Fibroblast of villous mesenchyme (primary cell): ENCODE measurements around the gene SORCS2. TPM values are rescaled to one million over a fixed set of nuclear protein-coding genes. Genes with fewer than 3 reads are reported as not detected.

Experiments used
- DNase-seq: peaks from one replicate; pipeline ENCODE4 v3.0.0-alpha.2; 2010; ENCODE audit warnings: low read depth
- H3K4me3 ChIP-seq: 2 replicates; pipeline ENCODE4 v1.5.1; 2011; ENCODE audit warnings: low read depth, mild to moderate bottlenecking, low read length
- total RNA-seq: library from RNA; depleted of rRNA; stranded (reverse); fragments of >200 nt; gene quantifications from 2 replicates; pipeline ENCODE4 v1.2.3, GENCODE V29; 2012
- TF ChIP-seq, protein P1 (sequence below): IDR thresholded peaks from 2 replicates; pipeline ENCODE4 v1.5.1; 2012; ENCODE audit warnings: low read depth, mild to moderate bottlenecking, low read length; ENCODE audit not compliant: insufficient read depth

SORCS2 gene
- total RNA-seq, 1 donor: under 0.01 TPM

DNA sequence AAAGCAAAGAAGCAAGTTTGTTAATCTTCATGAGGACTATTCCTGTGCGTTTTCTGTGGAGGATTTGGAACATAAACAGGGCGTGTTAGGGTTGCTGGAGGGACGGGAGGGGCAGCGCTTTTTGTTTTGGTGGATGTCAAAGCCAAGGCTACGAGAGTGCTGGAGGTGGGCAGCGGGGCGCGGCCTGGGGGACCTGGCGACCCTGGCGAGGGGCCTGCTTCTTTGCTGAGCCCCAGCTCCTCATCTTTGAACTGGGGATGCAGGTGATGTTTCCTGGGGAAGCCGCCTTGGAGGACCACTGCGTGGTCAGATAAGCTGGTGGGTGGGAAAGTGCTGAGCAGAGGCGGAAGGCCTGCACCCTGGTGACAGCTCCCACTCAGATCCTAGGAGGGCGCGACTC is 55.2 kb downstream of the SORCS2 start:
- no peak for DNase-seq
- TF ChIP-seq, protein P1, sequence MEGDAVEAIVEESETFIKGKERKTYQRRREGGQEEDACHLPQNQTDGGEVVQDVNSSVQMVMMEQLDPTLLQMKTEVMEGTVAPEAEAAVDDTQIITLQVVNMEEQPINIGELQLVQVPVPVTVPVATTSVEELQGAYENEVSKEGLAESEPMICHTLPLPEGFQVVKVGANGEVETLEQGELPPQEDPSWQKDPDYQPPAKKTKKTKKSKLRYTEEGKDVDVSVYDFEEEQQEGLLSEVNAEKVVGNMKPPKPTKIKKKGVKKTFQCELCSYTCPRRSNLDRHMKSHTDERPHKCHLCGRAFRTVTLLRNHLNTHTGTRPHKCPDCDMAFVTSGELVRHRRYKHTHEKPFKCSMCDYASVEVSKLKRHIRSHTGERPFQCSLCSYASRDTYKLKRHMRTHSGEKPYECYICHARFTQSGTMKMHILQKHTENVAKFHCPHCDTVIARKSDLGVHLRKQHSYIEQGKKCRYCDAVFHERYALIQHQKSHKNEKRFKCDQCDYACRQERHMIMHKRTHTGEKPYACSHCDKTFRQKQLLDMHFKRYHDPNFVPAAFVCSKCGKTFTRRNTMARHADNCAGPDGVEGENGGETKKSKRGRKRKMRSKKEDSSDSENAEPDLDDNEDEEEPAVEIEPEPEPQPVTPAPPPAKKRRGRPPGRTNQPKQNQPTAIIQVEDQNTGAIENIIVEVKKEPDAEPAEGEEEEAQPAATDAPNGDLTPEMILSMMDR: no peak
- no peak overlapping the region for H3K4me3 ChIP-seq

DNA sequence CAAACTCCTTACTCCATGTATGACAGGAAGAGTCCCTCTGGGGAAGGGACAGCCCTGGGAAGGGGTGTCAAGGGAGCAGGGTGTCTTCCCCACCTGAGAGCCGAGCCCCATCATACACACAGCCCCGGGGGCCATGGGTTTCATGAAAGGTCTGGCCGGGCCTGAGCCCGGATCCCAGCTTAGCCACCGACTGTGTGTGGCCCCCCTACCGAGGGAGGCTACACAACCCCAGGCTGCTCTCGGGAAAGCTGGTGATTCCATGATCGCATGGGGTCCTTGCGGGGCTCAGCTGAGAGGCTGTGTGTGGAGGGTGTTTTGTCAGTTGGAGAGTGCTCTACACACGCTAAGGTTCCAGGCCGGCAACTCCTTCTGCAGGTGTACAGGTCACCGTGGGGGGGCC is 55.6 kb downstream of the SORCS2 start:
- no peak for DNase-seq
- H3K4me3 ChIP-seq: no peak overlapping the region
- TF ChIP-seq, protein P1: no peak

DNA sequence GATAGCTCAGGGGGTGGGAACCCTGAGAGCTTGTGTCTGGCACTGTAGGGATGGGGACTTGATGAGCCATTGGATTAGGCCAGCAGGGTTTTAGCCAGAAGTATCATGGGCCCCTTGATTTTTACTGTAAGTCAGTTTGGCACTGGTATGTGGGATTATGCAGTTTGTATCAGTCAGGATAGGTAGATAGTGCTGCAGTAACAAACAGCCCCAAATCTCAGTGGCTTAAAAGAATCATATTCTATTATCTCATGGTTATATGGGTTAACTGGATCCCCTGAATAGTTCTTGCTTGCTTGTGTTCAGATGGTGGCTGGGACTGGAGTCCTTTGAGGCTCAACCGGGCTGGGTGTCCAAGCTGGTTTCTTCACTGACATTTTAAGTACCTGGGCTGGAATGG is 56.5 kb downstream of the SORCS2 start:
- TF ChIP-seq, protein P1: no peak
- no peak overlapping the region for H3K4me3 ChIP-seq

DNA sequence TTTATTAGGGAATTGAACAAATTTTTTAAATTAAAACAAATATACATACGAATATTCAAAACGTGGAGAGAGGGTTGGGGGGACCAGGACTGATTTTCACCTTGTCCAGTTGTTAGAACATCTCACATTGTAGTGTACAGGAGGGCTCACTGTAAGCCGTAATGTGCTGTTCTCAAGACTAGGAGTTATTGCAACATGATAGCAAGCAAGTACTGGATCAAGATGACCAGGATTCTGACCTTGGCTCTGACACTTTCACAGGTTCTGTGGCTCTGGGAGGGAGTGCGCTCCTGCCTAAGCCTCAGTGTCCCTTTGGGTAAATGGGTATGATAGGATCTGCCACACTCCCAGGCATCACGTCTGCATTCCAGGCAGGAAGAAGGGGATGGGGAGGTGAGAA is 59.0 kb downstream of the SORCS2 start:
- no peak for DNase-seq
- H3K4me3 ChIP-seq: no peak overlapping the region
- TF ChIP-seq, protein P1: no peak

More for the DNA sequence above, 56.5 kb downstream of the SORCS2 start:
- no peak for DNase-seq

DNA sequence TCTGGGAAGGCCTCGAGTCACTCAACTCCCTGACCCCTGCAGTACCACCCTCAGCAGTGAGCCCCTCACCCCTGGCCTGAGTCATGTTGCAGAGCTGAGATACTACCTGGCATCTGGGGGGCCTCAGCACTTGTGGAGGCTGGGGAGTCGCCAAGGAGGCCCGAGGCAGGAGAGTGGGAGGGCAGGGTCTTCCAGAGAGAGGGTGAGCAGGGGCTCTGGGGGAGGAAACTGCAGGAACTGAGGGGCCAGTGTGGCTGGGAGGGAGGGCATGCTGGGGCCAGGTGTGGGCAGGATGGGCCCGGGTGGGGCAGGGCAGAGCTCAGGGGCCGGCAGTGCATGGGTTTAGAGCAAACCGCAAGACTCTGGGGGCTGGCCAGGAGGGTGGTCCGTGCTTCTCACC is 59.7 kb downstream of the SORCS2 start:
- TF ChIP-seq, protein P1: no peak
- DNase-seq: no peak
- no peak overlapping the region for H3K4me3 ChIP-seq

DNA sequence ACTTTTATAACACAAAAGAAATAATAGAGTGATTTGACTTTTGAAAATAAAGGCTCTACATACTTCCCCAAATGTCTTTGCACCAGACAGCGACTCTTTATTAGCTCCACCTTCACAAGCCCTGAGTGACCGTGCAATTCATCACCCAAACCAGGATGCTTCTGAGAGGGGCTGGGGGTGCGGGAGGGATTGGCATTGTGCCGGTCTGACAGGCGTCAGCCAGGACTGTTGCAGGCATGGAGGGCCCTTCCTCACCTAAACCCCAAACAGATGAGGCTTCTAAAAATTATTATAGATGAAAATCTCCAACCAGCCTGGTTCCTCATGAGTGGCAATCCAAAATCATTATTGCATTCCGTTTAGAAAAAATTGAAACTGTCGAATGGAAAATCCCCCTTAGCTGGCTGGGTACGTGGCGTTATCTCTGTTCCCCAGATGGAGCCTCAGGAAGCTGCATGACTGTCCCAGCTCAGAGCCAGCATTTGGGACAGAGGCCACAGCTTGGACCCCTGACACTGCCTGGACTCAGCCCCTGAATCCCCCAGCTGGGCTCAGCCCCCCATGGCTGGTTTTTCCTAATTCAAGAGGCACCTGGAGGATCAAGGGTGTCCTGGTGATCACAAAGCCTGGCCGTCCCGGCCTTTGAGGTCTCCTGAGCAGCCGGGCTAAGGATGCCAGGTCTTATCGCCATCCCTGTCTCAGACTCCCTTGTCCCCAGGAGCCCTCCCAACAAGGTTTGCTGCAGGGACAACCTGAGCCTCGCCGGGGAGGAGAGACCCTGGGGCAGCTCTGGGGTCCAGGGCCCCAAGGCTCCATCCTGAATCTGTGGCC is 60.4 kb downstream of the SORCS2 start:
- H3K4me3 ChIP-seq: no peak overlapping the region
- no peak for DNase-seq
- TF ChIP-seq, protein P1: no peak

DNA sequence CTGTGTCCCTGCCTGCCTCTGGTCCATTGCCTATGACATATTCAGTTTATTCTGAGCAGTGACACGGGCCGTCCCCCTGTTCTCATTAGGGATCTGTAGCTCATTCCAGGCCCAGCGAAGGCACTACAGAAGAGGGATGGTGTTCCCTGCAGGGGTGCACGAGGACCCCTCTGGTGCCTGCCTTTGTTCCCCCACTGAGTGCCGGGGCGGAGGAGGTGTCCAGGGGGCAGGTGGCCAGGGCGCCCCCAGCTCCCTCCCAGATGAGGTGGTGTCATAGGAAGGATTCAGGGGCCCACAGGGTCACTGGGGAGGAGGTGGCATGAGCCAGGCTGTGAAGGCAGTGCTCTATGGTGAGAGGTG is 61.0 kb downstream of the SORCS2 start:
- TF ChIP-seq, protein P1: no peak
- DNase-seq: no peak
- H3K4me3 ChIP-seq: no peak overlapping the region
